ENCODE data around the gene CDPF1. TPM values are rescaled to one million over a fixed set of nuclear protein-coding genes. Genes with fewer than 3 reads are reported as not detected.

Gene CDPF1
- polyA plus RNA-seq, result 0.93 and 1.6 TPM in 2 replicates

GRCh38 chr22:46250035-46250782, at the start of gene CDPF1:
CDPF1 (minus strand) TSS chr22:46250293; CDS start chr22:46248284, 2,009 bp downstream.

GRCh38 chr22:46296257-46297150, 46.4 kb upstream of the CDPF1 start, which contains the start of gene GTSE1:
GTSE1 (plus strand) TSS chr22:46296870; CDS start chr22:46297401, 531 bp downstream.

GRCh38 chr22:46267431-46268279, 17.6 kb upstream of the CDPF1 start, which contains the start of gene TTC38:
TTC38 (plus strand) TSS chr22:46268008; CDS start chr22:46268040, 32 bp downstream.

GRCh38 chr22:46263216-46263590, 13.1 kb upstream of the CDPF1 start, which contains the start of gene PKDREJ:
PKDREJ (minus strand) TSS chr22:46263343; CDS start chr22:46263322, 21 bp downstream.

Other genes starting within 250 kb of the CDPF1 start
- gene PPARA, start 99.8 kb downstream of the CDPF1 start, polyA plus RNA-seq, result 0.71 and 1.4 TPM in 2 replicates
- not detected in 2 replicates for gene PKDREJ, start 13.1 kb upstream of the CDPF1 start, polyA plus RNA-seq
- gene TTC38, start 17.7 kb upstream of the CDPF1 start, polyA plus RNA-seq, result 1.3 and 2.1 TPM in 2 replicates
- not detected in 2 replicates for gene GTSE1, start 46.6 kb upstream of the CDPF1 start, polyA plus RNA-seq
- 2.4 and 2.9 TPM in 2 replicates for gene TRMU, start 85.4 kb upstream of the CDPF1 start, polyA plus RNA-seq

Measured in Purkinje cell (primary cell).